ENCODE results near the gene MYH6. TPM values are rescaled to one million over a fixed set of nuclear protein-coding genes. Genes with fewer than 3 reads are reported as not detected.
"Not testable (repeated sequence)": the region's sequence is repeated elsewhere in the genome, so short reads cannot be mapped to it uniquely, and the experiment has no call there.

Gene MYH6
- total RNA-seq, 1 donor: not detected

DNA sequence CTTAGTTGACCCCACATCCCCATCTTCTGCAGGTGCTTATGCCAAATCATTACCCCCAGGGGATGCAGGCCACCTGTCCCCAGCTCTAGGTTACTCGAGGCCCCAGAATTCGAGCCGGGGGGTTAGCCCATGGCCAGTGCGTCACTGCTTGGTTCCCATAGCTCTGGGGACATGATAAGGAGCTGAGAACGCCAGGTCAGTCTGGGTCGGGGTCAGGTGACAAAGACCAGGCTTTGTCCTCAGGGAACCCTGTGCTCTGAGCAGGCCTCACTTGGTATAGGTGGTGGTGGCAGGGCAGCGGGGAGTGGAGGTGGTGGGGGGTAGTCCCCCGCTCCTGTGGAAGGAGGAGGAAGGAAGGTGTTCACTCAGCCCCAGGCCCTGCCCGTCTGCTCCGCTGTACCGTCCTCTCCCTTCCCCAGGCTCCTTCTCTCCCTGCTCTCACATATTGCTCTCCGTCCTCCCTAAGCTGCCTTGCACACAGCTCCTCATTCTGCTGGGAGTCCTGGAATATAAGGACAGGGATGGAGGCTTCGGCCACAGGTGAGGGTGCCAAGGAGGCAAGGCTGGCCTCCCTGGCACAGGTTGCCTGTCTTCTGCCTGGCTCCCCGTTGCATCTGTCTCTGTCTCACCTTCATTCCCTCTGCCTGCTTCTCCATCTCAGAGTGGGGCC, 2.0 kb upstream of the MYH6 start:
- Histone ChIP-seq H3K4me1 (ENCODE audit: insufficient read depth, low read length) (no peaks in the 10 kb centered on the region), H3K4me3 (ENCODE audit: low read length) (no peak overlapping the region), H3K27me3 (ENCODE audit: insufficient read depth, low read length) (no peaks in the 10 kb centered on the region), H3K9me3 (ENCODE audit: low read depth, low read length) (no peaks in the 10 kb centered on the region)

DNA sequence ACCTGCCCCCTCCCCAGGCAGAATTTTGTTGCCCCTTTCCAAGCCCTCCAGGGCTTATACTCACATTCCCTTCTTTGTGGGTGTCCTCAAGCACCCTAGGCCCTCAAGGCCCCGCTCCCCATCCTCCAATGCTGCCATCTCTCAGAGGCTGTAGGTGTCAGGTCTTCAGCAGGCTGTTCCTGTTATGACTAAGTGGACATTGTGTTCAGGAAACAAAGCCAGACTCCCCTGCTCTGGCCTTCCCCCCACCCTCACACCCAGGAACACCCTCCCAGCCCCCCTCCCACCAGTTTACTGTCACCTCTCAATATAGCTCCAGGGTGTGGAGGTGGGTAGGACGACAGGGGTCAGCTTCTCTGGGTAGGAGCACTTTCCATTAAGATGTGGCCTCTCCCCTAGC, 1.4 kb upstream of the MYH6 start:
- no peaks in the 10 kb centered on the region for H3K9me3 ChIP-seq (ENCODE audit: low read depth, low read length)
- H3K4me3 ChIP-seq (ENCODE audit: low read length): no peak overlapping the region
- no peaks in the 10 kb centered on the region for H3K27me3 ChIP-seq (ENCODE audit: insufficient read depth, low read length)
- H3K4me1 ChIP-seq (ENCODE audit: insufficient read depth, low read length): no peaks in the 10 kb centered on the region

DNA sequence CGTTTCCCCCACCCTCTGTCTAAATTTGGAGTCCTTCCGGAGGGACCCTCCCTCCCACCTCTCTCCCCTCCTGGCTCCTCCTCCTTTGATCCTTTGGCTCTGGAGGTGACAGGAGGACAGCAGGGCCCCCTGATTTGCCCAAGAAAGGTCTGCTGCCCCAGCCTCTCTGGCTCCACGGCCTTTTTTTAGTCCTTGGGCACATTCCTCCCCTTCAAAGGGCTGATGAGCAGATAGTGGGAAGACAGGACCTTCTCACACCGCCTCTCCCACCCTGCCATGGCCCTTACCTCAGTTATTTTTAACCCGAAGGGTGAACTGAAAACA, 196 bp upstream of the MYH6 start:
- Histone ChIP-seq H3K4me3 (ENCODE audit: low read length) (no peak overlapping the region), H3K9me3 (ENCODE audit: low read depth, low read length) (no peaks in the 10 kb centered on the region), H3K4me1 (ENCODE audit: insufficient read depth, low read length) (no peaks in the 10 kb centered on the region), H3K27me3 (ENCODE audit: insufficient read depth, low read length) (no peaks in the 10 kb centered on the region)

DNA sequence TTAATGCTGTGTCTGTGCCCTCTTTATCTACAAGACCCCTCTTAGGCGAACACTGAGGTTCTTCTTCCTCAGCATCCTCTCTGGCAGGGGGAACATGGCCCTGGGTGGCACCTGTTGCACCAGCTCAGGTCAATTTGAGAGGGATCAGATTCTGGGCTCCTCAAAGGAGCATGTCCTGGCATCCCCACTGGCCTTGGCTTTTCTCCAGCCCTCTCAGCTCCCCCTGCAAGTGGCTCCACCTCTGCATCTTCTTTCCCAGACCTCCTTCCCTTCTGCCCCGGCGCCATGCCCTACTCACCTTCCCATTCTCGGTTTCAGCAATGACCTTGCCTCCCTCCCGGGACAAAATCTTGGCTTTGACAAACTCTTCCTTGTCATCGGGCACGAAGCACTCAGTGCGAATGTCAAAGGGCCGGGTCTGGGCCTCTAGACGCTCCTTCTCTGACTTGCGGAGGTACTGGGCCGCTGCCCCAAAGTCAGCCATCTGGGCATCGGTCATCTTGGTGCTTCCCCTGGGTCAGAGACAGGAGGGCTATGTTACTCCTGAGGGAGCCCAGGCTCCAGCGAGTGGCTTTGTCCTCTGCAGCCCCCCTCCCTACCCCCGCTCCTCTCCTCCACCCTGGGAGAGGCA, 1.2 kb downstream of the MYH6 start:
- no peaks in the 10 kb centered on the region for H3K4me1 ChIP-seq (ENCODE audit: insufficient read depth, low read length)
- no peaks in the 10 kb centered on the region for H3K27me3 ChIP-seq (ENCODE audit: insufficient read depth, low read length)
- H3K9me3 ChIP-seq (ENCODE audit: low read depth, low read length): no peaks in the 10 kb centered on the region

DNA sequence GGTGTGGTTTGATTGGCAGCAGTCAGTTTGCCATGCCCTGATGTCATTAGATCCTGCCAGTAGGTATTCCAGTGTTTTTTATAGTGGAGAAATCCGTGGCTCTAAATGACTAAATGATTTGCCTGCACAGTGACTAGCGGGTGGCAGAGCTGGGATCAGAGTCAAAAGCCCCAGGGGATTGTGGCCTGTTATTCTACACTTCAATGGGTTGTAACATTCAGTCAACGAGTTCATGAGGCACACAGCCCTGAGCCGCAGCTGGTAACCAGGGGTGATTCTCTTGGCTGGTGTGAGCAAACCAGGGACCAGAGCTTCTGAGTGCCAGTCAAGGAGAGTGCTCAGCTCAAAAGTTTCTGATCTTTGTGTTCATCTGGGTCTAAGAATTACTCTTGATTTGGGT, 1.8 kb downstream of the MYH6 start:
- H3K4me1 ChIP-seq (ENCODE audit: insufficient read depth, low read length): no peaks in the 10 kb centered on the region
- no peak overlapping the region for H3K4me3 ChIP-seq (ENCODE audit: low read length)
- no peaks in the 10 kb centered on the region for H3K27me3 ChIP-seq (ENCODE audit: insufficient read depth, low read length)
- H3K9me3 ChIP-seq (ENCODE audit: low read depth, low read length): no peaks in the 10 kb centered on the region

More for the DNA sequence above, 1.2 kb downstream of the MYH6 start:
- no peak overlapping the region for H3K4me3 ChIP-seq (ENCODE audit: low read length)

DNA sequence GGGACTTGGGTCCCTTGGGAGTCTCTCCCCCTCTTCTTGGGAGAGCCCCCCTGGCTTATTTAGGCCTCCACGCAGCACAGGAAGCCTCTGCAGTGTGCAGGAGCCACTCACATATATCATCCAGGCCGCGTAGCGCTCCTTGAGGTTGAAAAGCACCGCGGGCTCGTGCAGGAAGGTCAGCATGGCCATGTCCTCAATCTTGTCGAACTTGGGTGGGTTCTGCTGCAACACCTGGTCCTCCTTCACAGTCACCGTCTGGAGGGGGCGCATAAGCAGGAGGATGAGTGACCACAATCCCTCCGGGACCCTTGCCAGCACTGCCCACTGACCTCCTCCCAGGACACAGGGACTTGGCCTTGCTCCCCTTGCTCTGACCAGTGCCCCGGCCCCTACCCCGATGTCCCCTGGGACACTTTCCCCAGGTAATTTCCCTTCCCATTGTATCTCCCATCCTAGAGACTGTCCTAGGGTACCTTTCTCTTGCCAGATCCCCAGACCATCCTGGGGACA, 2.5 kb downstream of the MYH6 start:
- Histone ChIP-seq H3K9me3 (ENCODE audit: low read depth, low read length) (no peaks in the 10 kb centered on the region), H3K27me3 (ENCODE audit: insufficient read depth, low read length) (no peaks in the 10 kb centered on the region), H3K4me3 (ENCODE audit: low read length) (no peak overlapping the region), H3K4me1 (ENCODE audit: insufficient read depth, low read length) (no peaks in the 10 kb centered on the region)

DNA sequence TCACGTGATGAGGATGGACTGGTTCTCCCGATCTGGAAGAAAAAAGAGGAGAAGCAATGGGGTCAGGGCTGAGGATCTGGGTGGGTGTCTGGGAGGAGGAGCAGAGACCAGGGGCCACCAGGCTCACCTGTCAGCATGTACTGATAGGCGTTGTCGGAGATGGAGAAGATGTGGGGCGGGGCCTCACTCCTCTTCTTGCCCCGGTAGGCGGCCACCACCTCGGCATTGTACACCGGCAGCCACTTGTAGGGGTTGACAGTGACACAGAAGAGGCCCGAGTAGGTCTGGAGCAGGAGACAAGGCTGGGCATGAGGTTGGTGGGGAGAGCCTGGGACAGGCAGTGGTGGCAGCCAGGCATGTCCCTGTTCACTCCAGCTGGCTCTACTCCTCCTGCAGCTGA, 3.0 kb downstream of the MYH6 start:
- no peaks in the 10 kb centered on the region for H3K27me3 ChIP-seq (ENCODE audit: insufficient read depth, low read length)
- no peaks in the 10 kb centered on the region for H3K4me1 ChIP-seq (ENCODE audit: insufficient read depth, low read length)

DNA sequence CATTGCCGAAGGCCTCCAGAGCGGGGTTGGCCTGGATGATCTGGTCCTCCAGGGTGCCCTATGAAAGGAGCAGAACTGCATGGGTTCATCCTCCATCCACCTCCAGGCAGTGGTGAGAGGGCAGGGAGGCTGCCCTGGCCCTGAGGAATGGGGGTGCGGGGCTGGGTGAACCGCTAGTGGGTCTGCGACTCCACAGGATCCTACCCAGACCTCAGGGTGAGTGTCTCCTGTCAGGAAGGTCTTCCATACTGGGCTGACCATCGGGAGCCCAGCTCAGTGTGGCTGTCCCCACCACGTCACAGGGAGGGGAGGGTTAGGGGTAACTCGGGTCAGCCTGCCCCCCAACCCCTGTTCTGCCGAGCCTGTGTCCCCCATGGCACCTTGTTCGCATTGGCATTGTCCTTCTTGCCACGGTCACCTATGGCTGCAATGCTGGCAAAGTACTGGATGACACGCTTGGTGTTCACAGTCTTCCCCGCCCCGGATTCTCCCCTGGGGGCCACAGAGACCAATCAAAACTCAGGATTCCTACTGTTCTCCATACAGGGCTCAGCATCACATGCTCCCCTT, 3.7 kb downstream of the MYH6 start:
- no peaks in the 10 kb centered on the region for H3K9me3 ChIP-seq (ENCODE audit: low read depth, low read length)
- no peaks in the 10 kb centered on the region for H3K27me3 ChIP-seq (ENCODE audit: insufficient read depth, low read length)
- H3K4me1 ChIP-seq (ENCODE audit: insufficient read depth, low read length): no peaks in the 10 kb centered on the region
- H3K4me3 ChIP-seq (ENCODE audit: low read length): no peak overlapping the region

More for the DNA sequence above, 3.0 kb downstream of the MYH6 start:
- Histone ChIP-seq H3K4me3 (ENCODE audit: low read length) (no peak overlapping the region), H3K9me3 (ENCODE audit: low read depth, low read length) (no peaks in the 10 kb centered on the region)

DNA sequence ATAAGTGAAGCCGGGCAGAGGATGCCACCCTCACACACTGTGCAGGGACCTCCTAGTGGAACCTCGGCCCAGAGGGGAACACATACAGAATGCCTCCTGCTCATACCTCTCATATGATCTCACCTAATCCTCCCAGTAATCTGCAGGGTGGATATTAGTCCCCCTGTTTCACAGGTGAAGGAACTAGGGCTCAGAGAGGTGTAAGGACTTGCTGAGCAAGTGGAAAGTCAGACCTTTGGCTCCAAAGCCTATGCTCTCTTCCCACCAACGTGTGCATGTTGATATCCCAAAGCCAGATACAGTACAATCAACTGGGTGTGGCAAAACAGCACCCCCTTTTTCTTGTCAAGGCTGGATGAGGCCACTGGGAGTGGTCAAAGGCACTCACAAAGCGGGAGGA, 4.2 kb downstream of the MYH6 start:
- H3K9me3 ChIP-seq (ENCODE audit: low read depth, low read length): no peaks in the 10 kb centered on the region
- no peak overlapping the region for H3K4me3 ChIP-seq (ENCODE audit: low read length)

DNA sequence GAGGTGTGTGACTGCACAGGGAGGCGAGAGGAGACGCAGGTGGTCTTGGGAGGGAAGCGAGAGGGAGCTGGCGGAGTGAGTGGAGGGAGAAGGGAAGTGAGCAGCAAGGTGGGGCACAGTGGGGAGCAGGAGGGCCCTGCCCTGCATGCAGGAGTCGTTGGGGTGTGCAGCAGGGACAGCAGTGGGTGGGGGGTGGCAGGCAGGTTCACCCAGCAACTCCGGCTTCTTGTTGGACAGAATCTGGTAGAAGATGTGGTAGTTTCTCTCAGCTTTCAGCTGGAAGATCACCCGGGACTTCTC, 5.0 kb downstream of the MYH6 start:
- Histone ChIP-seq H3K4me3 (ENCODE audit: low read length) (no peak overlapping the region), H3K27me3 (ENCODE audit: insufficient read depth, low read length) (no peaks in the 10 kb centered on the region), H3K9me3 (ENCODE audit: low read depth, low read length) (no peaks in the 10 kb centered on the region), H3K4me1 (ENCODE audit: insufficient read depth, low read length) (no peaks in the 10 kb centered on the region)

More for the DNA sequence above, 4.2 kb downstream of the MYH6 start:
- Histone ChIP-seq H3K27me3 (ENCODE audit: insufficient read depth, low read length) (no peaks in the 10 kb centered on the region), H3K4me1 (ENCODE audit: insufficient read depth, low read length) (no peaks in the 10 kb centered on the region)

DNA sequence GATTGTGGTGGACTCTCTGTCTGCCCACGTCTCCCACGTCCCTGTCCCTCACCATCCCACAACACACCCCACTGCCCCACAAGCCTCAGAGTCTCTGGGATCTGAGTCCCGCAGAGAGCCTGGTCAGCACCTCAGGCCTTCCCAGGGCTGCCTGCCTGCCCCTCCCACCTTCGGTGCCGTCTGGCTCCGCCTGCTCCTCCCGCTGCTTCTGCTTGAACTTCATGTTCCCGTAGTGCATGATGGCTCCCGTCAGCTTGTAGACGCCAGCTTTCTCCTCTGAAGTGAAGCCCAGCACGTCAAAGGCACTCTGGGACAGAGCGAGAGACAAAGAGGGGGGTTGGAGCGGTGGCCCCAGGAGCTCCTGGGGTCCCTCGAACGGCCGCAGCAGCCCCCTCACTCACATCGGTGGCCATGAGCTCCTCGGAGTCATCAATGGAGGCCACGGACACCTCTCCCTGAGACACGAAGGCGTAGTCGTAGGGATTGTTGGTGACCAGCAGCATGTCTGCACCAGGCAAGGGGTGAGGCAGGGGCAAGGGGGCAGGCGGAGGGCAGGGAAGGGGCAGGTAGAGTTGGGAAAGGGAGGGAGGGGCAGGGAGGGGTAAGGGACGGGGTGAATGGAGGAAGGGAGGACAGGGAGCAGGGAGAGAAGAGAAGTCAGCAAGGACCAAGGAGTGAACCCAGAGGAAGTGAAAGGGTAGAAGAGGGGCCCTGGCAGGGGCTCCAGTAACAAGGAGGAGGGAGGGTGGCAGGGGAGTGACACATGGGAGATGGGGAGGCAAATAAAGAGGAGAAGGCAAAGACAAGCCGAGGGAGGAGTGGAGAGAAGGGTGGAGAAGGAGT, 5.6 kb downstream of the MYH6 start:
- no peaks in the 10 kb centered on the region for H3K27me3 ChIP-seq (ENCODE audit: insufficient read depth, low read length)
- H3K4me1 ChIP-seq (ENCODE audit: insufficient read depth, low read length): no peaks in the 10 kb centered on the region
- H3K9me3 ChIP-seq (ENCODE audit: low read depth, low read length): no peaks in the 10 kb centered on the region
- no peak overlapping the region for H3K4me3 ChIP-seq (ENCODE audit: low read length)

DNA sequence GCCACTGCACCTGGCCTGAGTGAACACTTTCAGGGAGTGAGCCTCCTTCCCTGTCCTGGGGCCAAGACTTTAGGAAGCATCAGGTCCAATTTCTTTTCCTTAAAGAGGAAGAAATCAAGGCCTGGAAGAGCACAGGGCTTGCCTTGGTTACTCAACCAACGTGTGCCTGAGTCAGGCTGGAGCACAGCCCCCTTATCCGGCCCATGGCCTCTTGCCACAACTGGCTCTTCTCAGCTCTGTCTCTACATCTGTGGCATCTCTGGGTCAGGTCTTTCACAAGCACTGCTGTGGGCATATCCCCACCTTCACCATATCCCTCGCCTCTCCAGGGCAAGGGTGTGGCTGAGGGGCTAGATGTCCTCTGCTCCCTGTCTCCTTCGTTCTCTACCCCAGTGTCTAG, 6.8 kb downstream of the MYH6 start:
- Histone ChIP-seq H3K27me3 (ENCODE audit: insufficient read depth, low read length) (no peaks in the 10 kb centered on the region), H3K4me1 (ENCODE audit: insufficient read depth, low read length) (no peaks in the 10 kb centered on the region), H3K4me3 (ENCODE audit: low read length) (no peak overlapping the region), H3K9me3 (ENCODE audit: low read depth, low read length) (no peaks in the 10 kb centered on the region)

DNA sequence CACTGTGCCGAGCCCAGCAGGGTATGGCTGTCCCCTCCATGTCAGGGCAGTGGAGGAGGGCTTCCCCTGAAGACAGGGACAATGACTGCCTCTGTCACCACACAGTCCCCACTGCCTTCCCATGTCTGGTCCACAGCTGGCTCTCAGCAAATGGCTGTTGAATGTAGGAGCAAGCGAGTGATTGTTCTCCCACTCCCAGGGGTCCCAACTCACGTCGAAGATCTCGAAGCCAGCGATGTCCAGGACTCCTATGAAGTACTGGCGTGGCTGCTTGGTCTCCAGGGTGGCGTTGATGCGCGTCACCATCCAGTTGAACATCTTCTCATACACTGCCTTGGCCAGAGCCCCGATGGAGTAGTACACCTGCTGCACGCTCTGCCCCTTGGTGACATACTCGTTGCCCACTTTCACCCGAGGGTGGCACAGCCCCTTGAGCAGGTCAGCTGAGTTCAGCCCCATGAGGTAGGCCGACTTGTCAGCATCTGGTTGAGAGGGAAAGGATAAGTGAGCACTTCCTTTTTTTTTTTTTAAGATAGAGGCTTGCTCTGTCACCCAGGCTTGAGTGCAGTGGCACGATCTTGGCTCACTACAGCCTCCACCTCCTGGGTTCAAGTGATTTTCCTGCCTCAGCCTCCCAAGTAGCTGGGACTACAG, 7.5 kb downstream of the MYH6 start:
- not testable (repeated sequence) for H3K4me3 ChIP-seq (ENCODE audit: low read length); H3K9me3 ChIP-seq (ENCODE audit: low read depth, low read length); H3K4me1 ChIP-seq (ENCODE audit: insufficient read depth, low read length); H3K27me3 ChIP-seq (ENCODE audit: insufficient read depth, low read length)

DNA sequence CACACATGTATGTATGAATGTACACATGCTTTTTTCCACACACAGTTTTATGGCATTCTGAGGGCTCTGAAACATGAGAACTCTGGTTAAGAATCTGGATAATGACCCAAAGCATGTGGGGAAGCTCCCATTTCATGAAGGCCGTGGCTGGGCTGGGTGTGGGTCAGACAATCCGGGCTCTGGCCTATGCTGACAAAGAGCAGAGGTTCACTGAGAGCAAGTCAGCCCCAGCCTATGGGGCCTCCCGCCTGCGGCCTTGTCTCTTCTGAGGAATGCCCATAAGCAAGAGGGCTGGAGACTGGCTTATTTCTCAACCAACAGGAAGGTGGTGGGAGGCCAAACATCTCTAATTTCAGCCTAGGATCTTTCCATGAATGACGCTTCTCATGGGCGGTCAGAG, 8.5 kb downstream of the MYH6 start:
- Histone ChIP-seq H3K27me3 (ENCODE audit: insufficient read depth, low read length) (no peaks in the 10 kb centered on the region), H3K4me1 (ENCODE audit: insufficient read depth, low read length) (no peaks in the 10 kb centered on the region), H3K9me3 (ENCODE audit: low read depth, low read length) (no peaks in the 10 kb centered on the region), H3K4me3 (ENCODE audit: low read length) (no peak overlapping the region)

DNA sequence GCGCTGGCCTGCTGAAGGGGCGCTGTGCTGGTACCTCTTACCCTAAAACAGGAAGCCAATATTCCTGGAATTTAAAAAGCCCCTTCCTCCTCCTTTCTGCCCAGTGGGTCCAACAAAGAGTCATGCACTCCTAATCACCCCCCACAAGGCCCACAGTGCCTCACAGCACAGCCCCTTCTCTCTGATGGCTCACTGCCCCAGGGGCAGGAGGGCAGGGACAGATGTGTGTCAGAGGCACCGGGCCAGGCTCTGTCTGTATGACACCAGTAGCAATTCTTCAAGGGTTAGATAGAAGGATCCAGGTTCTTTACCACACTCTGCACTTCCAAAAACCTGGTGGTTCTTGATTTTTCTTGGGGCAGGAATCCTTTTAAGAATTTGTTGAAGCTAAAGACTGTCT, 8.9 kb downstream of the MYH6 start:
- Histone ChIP-seq H3K4me3 (ENCODE audit: low read length) (no peak overlapping the region), H3K27me3 (ENCODE audit: insufficient read depth, low read length) (no peaks in the 10 kb centered on the region), H3K4me1 (ENCODE audit: insufficient read depth, low read length) (no peaks in the 10 kb centered on the region), H3K9me3 (ENCODE audit: low read depth, low read length) (no peaks in the 10 kb centered on the region)

Measured in mononuclear cell (primary cell).